ENCODE measurements around the gene MBTPS2.
A peak's percentile ranks its signal among the peaks of the same experiment; 100 is the strongest.

MBTPS2 gene

GRCh38 chrX:21905313-21905712 is 65.9 kb downstream of the MBTPS2 start:
- ATAC-seq (no peak), DNase-seq (no peak)
- Mint-ChIP-seq H3K4me1 (no peaks in the 10 kb centered on the region), H3K27ac (no peak overlapping the region), H3K27me3 (no peaks in the 10 kb centered on the region), H3K9me3 (no peaks in the 10 kb centered on the region), H3K4me3 (no peak overlapping the region)

- Mint-ChIP-seq H3K27me3 (no peaks in the 10 kb centered on the region), H3K4me1 (no peaks in the 10 kb centered on the region), H3K27ac (no peak overlapping the region), H3K9me3 (no peaks in the 10 kb centered on the region), H3K4me3 (no peak overlapping the region)
- no peak for DNase-seq
- no peak for ATAC-seq
Observed at GRCh38 chrX:21905953-21906352, 66.5 kb downstream of the MBTPS2 start.

GRCh38 chrX:21907260-21907659 is 67.8 kb downstream of the MBTPS2 start:
- Mint-ChIP-seq H3K4me1 (peaks cover 3% of the 10 kb centered on the region), H3K27ac (no peak overlapping the region), H3K27me3 (no peaks in the 10 kb centered on the region), H3K4me3 (no peak overlapping the region), H3K9me3 (no peaks in the 10 kb centered on the region)
- no peak for DNase-seq
- no peak for ATAC-seq

GRCh38 chrX:21911481-21911880 is 72.1 kb downstream of the MBTPS2 start:
- H3K27me3 Mint-ChIP-seq: no peaks in the 10 kb centered on the region
- no peak overlapping the region for H3K27ac Mint-ChIP-seq
- DNase-seq (no peak), ATAC-seq (no peak)
- no peaks in the 10 kb centered on the region for H3K9me3 Mint-ChIP-seq
- H3K4me1 Mint-ChIP-seq: peaks cover 7% of the 10 kb centered on the region
- H3K4me3 Mint-ChIP-seq: no peak overlapping the region

GRCh38 chrX:21912220-21912619 is 72.8 kb downstream of the MBTPS2 start:
- no peak for ATAC-seq
- Mint-ChIP-seq H3K4me1 (peaks cover 7% of the 10 kb centered on the region), H3K4me3 (no peak overlapping the region), H3K27me3 (no peaks in the 10 kb centered on the region), H3K9me3 (no peaks in the 10 kb centered on the region), H3K27ac (no peak overlapping the region)
- no peak for DNase-seq

GRCh38 chrX:21912989-21913388 is 73.6 kb downstream of the MBTPS2 start:
- Mint-ChIP-seq H3K4me3 (no peak overlapping the region), H3K9me3 (peaks cover 0 to 3% of the 10 kb centered on the region in 2 donors), H3K27ac (no peak overlapping the region), H3K27me3 (no peaks in the 10 kb centered on the region), H3K4me1 (peaks cover 7% of the 10 kb centered on the region)
- DNase-seq (no peak), ATAC-seq (no peak)

- Mint-ChIP-seq H3K27me3 (no peaks in the 10 kb centered on the region), H3K4me1 (peaks cover 34% of the 10 kb centered on the region), H3K27ac (no peak overlapping the region), H3K4me3 (no peak overlapping the region), H3K9me3 (peaks cover 12 to 14% of the 10 kb centered on the region in 2 donors)
- DNase-seq: no peak
- no peak for ATAC-seq
Observed at GRCh38 chrX:21926116-21926515, 86.7 kb downstream of the MBTPS2 start.

- Mint-ChIP-seq H3K27me3 (no peaks in the 10 kb centered on the region), H3K9me3 (peaks cover 12 to 14% of the 10 kb centered on the region in 2 donors), H3K27ac (peak overlapping the region in 1 of 2 donors; percentile 34), H3K4me3 (peak overlapping the region in 1 of 2 donors; percentile 22), H3K4me1 (peaks cover 36% of the 10 kb centered on the region)
- ATAC-seq (peak; percentile 82), DNase-seq (no peak)
Observed at GRCh38 chrX:21926527-21927278, 87.3 kb downstream of the MBTPS2 start.

GRCh38 chrX:21929209-21929608 is 89.8 kb downstream of the MBTPS2 start:
- H3K9me3 Mint-ChIP-seq: peaks cover 12 to 14% of the 10 kb centered on the region in 2 donors
- H3K27me3 Mint-ChIP-seq: no peaks in the 10 kb centered on the region
- peak overlapping the region; percentile 32 to 63 for H3K4me3 Mint-ChIP-seq
- ATAC-seq (no peak), DNase-seq (no peak)
- peak overlapping the region; percentile 46 to 69 for H3K27ac Mint-ChIP-seq
- H3K4me1 Mint-ChIP-seq: peaks cover 36% of the 10 kb centered on the region

GRCh38 chrX:21930986-21931385 is 91.6 kb downstream of the MBTPS2 start:
- H3K27me3 Mint-ChIP-seq: no peaks in the 10 kb centered on the region
- no peak for ATAC-seq
- DNase-seq: no peak
- peaks cover 36% of the 10 kb centered on the region for H3K4me1 Mint-ChIP-seq
- H3K27ac Mint-ChIP-seq: no peak overlapping the region
- H3K9me3 Mint-ChIP-seq: peaks cover 12 to 14% of the 10 kb centered on the region in 2 donors
- H3K4me3 Mint-ChIP-seq: no peak overlapping the region

- peak; percentile 90 for ATAC-seq
- Mint-ChIP-seq H3K4me3 (no peak overlapping the region), H3K27me3 (no peaks in the 10 kb centered on the region)
Observed at GRCh38 chrX:21932292-21933002, 93.0 kb downstream of the MBTPS2 start.

GRCh38 chrX:21933077-21933476 is 93.7 kb downstream of the MBTPS2 start:
- ATAC-seq: no peak
- no peak for DNase-seq

More at GRCh38 chrX:21932292-21933002, 93.0 kb downstream of the MBTPS2 start:
- H3K9me3 Mint-ChIP-seq: peaks cover 12 to 14% of the 10 kb centered on the region in 2 donors
- peaks cover 29% of the 10 kb centered on the region for H3K4me1 Mint-ChIP-seq
- DNase-seq: peak in 1 of 2 donors; percentile 20
- H3K27ac Mint-ChIP-seq: peak overlapping the region; percentile 33 to 80

GRCh38 chrX:21934414-21934813 is 95.0 kb downstream of the MBTPS2 start:
- no peak overlapping the region for H3K27ac Mint-ChIP-seq
- peaks cover 4 to 7% of the 10 kb centered on the region in 2 donors for H3K9me3 Mint-ChIP-seq
- H3K27me3 Mint-ChIP-seq: no peaks in the 10 kb centered on the region
- DNase-seq (no peak), ATAC-seq (no peak)
- H3K4me1 Mint-ChIP-seq: peaks cover 20% of the 10 kb centered on the region
- no peak overlapping the region for H3K4me3 Mint-ChIP-seq

More at GRCh38 chrX:21933077-21933476, 93.7 kb downstream of the MBTPS2 start:
- H3K9me3 Mint-ChIP-seq: peaks cover 12 to 14% of the 10 kb centered on the region in 2 donors
- H3K4me1 Mint-ChIP-seq: peaks cover 29% of the 10 kb centered on the region
- no peaks in the 10 kb centered on the region for H3K27me3 Mint-ChIP-seq
- H3K4me3 Mint-ChIP-seq: no peak overlapping the region
- peak overlapping the region in 1 of 2 donors; percentile 74 for H3K27ac Mint-ChIP-seq

All from stimulated activated naive CD8-positive, alpha-beta T cell treated with anti-CD3 and anti-CD28 coated beads, Interleukin-15, amount 100 ng/mL, for 72 hours (primary cell).